NCI-H1092 (cell line): ENCODE data around the gene ID3.

ENCODE experiments used
- DNase-seq: peaks from one replicate; lab custom pipeline; 2025; lab: John Stamatoyannopoulos, UW

The ID3 gene

GRCh38 chr1:23559136-23559984 lies at the start of gene ID3:
ID3 (minus strand) TSS chr1:23559501; CDS start chr1:23559426, 75 bp downstream.
- DNase-seq: peak; percentile 93

- DNase-seq: no peak
These were observed 48.6 kb upstream of the ID3 start for GRCh38 chr1:23607944-23608343.

DNA sequence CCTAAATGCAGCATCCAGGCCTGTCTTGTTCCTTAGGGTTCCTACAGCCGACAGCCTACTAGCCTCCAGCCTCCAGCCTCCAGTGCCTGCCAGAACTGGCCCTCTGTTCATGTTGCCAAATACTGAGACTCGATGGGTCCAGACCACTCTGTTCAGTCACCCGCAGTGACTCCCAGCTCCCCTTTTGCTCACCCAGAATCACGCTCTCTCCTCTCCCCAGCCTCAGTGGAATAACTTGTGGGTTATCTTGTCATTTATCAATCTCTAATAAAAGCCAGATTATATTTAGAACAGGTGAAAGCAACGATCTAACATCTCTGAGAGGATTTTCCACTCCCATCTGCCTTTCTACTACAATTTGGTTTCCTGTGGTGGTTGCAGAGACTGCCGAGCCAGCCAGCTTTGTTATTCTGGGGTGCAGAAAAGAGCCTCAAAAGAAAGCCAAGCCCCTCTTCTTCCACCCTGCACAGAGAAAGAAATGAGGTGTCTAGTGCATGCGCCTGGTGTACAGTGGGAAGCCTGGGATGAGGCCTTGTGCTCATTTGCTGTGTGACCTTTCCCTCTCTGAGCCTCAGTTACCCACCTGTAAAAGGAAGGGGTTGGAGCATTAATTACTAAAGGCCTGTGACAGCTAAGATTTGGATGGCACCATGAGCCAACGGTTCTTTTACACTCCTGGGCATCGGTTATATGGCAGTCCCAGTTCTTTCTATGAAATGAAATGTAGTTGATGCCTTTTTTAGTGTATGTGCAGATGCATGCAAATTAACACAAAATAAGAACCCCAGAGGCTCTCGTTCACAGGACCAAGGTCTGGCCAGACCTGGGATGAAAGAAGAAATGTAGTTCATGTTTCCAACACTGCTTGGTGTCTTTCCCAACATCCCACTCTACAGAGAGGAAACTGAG lies 42.9 kb upstream of the ID3 start:
- DNase-seq: no peak

DNA sequence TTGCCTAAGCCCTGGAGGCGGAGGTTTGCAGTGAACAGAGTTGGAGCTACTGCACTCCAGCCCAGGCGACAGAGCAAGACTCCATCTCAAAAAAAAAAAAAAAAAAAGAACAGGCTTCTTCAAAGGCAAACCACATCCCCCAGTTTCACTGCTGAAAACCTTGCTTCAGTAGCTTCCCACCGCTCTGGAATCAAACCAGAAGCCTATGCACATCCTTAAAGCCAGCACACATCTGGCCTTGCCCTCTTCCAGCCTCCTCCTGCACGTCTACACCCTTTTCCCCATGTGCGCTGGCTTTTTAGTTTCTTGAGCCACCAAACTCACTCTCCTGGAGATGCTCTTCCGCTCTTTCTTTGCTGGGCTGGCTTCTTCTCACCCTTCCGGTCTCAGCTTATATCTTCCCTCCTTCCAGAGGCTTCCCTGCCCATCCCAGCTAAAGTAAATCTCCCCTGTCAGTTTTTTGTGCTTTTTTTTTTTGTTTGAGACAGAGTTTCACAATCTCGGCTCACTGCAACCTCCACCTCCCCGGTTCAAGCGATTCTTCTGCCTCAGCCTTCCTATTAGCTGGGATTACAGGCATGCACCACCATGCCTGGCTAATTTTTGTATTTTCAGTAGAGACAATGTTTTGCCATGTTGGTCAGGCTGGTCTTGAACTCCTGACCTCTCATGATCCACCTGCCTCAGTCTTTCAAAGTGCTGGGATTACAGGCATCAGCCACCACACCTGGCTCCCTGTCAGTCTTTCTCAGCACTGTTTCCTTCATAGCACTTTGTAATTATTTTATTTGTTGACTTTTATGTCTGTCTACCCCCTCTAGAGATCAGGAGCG lies 42.0 kb upstream of the ID3 start:
- no peak for DNase-seq

DNA sequence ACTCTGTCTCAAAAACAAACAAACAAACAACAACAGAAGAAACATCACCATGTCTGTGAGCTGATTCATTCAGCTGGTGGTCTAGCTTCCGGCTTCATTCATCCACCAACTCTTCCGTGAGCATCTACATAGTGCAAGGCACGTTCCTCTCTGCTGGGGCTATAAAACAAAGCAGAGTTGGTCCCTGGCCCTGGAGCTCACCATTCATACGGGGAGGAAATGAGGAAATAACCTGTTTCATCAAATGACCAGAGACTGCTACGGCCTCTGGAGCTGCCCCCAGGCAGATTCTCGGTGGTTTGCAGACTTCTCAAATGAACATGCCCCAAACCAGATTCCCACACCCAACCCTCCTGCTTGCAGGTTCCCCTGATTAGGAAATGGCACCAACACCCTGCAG lies 41.0 kb upstream of the ID3 start:
- DNase-seq: no peak

DNA sequence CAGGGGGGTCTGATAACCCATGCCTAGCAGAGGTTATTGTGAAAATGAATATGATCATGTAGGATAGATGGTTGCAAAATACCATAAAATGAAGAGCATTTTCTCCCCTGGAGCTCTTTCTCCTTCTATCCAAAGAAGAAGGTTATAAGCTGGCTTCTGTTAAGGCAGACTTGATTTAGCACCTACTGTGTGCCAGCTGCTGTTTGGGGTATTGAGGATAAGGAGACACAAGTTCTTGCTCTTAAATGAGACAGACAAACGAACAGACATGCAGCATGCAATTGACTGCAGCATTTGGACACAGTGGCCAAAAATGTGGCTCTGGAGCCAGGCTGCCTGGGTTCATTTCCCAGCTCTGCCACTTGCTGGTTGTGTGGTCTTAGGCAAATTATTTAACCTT lies 39.8 kb upstream of the ID3 start:
- no peak for DNase-seq

GRCh38 chr1:23598424-23598823 lies 39.1 kb upstream of the ID3 start:
- peak; percentile 40 for DNase-seq

DNA sequence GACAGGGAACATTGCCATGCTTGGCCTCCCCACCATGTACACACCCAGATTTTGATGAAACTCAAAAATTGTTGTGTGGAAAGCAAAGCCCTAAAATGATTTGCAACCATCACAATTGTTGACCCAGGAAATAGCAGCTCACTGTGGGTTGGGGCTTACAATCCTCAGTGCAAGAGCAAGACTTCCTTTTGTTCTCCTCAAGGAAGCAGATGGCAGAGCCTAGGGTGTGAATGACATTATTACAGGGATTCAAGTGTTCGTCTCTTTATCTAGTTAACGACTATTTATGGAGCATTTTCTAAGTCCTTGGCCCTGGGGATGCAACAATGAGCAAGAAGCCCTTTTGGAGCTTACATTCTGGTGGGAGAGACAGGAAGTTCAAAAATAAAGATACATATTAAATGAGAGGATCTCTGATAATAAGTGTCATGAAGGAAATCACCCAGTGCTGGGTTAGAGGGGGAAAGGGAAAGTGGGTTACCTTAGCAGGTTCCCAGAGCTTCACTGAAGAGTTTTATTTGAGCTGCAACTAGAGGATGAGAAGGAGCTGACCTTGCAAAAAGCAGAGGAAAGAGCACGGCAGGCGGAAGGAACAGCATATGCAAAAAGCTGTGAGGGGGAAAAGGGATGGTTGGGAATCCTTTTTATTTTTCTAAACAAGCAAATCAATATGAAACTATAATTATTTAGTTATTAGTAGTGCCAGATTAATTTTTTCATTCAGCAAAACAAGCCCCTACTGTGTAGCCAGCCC lies 38.5 kb upstream of the ID3 start:
- DNase-seq: no peak

DNA sequence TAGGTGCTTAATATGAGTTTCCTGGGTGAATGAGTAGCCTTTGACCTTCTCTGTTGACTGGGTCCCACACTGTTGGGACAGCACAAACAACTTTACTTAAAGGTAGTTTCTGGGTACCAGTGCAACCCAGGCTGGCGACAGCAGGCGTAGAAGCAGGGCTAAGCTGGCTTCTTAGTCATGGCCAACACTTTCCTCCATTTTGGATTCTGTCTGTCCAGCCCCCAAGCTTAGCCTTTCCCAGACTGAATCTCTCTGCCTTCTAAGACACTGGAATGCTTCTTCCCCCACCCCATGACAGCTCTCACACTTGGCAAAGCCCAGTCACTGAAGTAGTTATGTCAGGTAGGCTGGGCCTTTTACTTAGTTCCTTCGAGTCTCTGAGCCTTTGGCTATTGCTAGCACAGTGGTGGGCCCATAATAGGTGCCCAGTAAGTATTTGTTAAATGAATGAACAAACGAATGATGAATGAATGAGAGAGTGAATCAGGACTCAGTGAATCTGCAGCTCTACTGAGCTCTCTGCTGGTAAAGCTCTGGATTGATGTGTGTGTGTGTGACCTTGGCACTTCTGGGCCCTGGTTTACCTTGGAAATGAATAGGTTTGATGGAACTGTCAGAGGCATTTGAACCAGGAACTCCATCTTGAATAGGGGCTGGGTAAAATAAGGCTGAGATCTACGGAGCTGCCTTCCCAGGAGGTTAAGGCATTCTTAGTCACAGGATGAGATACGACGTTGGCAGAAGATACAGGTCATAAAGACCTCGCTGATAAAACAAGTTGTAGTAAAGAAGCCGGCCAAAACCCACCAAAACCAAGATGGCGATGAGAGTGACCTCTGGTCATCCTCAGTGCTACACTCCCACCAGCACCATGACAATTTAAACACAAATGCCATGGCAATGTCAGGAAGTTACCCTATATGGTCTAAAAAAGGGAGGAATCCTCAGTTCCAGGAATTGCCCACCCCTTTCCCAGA lies 37.4 kb upstream of the ID3 start:
- DNase-seq: no peak

GRCh38 chr1:23594927-23595353 lies 35.6 kb upstream of the ID3 start:
- DNase-seq: no peak

DNA sequence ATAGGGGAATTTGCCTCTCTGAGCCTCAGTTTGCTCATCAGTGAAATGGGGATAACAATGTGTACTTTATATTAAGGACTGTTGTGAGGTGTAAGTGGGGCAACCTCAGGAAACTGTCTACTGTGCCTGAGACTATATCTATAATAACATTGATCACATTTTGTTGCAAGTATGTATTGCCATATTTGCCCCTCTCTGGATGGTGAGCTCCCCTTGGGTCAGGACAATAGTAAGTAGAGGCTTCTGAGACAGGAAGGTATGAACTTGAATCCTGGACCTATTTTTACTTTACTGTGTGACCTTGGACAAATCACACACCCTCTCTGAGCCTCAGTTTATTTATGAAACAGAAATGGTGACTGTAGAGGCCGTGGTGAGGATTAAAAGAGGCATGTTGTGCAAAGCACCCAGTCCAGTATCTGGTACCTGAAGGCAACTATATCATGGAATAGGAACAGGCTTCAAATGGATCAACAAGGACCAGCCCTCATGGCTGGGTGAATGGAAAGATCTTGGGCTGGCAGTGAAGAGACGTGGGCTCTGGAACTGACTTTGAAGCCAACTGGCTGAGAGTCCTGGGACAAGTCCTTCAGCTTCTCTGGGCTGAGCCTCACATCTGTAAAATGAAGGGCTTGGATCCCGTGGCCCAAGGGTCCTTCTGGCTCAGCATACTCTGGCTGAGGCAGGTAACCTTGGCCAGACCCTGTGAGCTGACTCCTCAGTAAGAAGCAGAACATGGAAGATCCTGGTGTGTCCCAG lies 35.0 kb upstream of the ID3 start:
- no peak for DNase-seq

DNA sequence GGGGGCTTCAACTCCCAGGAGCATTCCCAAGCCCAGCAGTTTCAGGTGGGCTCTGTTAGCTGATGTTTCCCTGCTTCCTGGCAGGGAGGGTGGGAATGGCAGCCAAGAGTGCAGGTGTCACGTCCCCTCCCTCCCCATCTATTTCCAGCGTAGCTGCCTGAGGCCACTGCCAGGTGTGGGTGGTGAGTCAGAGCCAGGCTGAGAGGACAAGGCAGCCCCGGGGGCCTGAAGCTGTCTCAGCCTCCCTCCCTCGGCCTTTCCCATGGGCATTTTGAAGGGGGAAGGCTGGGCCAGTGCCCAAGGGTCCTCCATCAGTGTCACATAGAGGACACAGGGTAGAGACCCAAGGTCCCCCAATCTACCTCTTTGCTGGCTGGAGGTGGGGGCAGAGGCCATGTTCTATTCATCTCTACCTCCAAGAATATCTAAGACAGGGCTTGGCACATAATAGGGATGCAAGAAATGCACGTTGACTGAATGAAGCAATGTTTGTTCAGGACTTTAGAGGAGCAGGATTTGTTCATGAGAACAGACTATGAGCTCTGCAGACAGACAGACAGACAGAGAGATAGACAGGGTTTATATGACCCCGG lies 34.4 kb upstream of the ID3 start:
- DNase-seq: peak; percentile 45

GRCh38 chr1:23593042-23593521 lies 33.8 kb upstream of the ID3 start:
- DNase-seq: no peak

DNA sequence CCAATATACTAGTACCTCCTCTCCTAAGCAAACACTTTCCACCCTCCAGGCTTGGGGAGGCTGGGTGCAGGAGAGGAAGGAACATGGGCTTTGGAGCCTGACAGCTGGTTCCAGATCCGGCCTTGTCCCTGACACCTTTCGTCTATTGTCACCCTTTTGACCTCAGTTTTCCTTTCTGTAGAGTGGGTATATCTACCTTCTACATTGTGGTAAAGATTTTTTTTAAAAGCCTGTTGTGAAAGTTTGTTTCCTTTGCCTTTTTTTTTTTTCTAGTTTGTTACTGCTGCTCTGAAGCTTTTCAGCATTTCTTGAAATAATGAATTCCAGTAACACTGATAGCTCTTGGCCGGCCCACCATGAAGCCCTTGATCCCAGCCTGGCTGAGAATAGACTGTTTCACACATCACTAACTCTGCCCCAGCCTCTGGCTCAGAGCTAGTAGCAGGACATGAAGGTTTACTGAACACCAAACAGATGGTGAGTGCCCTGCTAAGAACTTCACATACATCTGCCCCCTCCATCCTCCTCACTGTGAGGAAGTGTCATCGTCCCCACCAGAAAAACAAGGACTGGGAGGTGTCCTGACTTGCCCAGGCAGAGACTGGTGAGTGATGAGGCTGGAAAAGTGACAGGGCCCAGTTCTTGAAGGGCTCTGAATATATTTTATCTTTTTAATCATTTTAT lies 33.0 kb upstream of the ID3 start:
- DNase-seq: no peak

GRCh38 chr1:23591460-23592208 lies 32.3 kb upstream of the ID3 start:
- DNase-seq: no peak

DNA sequence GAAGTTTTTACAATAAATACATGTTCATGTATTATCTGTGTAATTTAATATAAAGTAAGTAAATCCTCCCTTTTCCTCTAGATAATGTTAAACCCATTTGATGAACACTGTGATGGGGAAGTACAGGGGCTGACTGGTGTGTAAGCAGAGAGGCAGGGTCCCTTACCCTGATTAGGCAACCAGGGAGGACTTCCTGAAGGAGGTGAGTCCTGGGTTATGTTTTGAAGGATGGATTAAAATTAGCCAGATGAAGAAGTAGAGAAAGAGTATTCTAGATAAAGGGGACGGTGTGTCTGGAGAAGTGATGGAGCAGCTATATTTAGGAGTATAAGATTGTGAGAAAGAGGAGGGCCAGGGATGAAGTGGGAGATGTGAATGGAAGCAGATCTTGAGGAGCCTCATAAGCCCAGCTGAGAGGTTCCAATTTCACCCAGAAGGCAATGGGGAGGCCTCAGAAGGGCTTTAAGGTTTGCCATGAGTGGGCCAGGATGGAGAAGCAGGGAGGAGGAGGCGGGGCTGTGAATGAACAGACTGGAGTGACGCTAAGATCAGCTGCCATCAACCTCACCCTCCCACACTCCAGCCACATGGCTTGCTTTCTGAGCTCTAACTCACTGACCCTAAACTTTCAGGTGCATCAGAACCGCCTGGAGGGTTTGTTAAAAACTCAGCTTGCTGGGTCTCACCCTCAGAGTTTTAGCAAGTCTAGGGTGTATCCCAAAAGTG lies 30.9 kb upstream of the ID3 start:
- no peak for DNase-seq

- no peak for DNase-seq
These were observed 30.3 kb upstream of the ID3 start for GRCh38 chr1:23589585-23589986.
